Right lobe of liver (tissue), 6 donors: ENCODE results near the gene SLC25A51. TPM values are rescaled to one million over a fixed set of nuclear protein-coding genes. Genes with fewer than 3 reads are reported as not detected.

Experiments used
- ATAC-seq, 4 donors: fragments of 200-7000 bp; cut with Tn5 transposase; one replicate each; pipeline ENCODE4 v1.9.1; 2020; ENCODE audit warnings: mild to moderate bottlenecking in 4 of 4, moderate library complexity in 4 of 4
- DNase-seq, 3 donors: peaks; one replicate each; pipeline ENCODE4 v3.0.0-alpha.2; 2020
- H3K27ac ChIP-seq, 3 donors: fragments of 200-600 bp; one replicate each; pipeline ENCODE4 v1.8.0; 2022
- H3K27me3 ChIP-seq, 2 donors: fragments of 200-600 bp; one replicate each; pipeline ENCODE4 v1.8.0; 2022
- H3K36me3 ChIP-seq, 4 donors: fragments of 200-600 bp; sonication (generic) in 1 of 4; one replicate each; pipeline versions ENCODE4 v1.5.1 to v1.8.0; 2017 to 2022; ENCODE audit warnings: control low read depth in 1 of 4
- H3K4me1 ChIP-seq, 4 donors: fragments of 200-600 bp; sonication (generic) in 1 of 4; one replicate each; pipeline versions ENCODE4 v1.5.1 to v1.8.0; 2017 to 2022; ENCODE audit warnings: control low read depth in 1 of 4
- H3K4me3 ChIP-seq, 3 donors: fragments of 200-600 bp; one replicate each; pipeline ENCODE4 v1.8.0; 2022
- H3K9me3 ChIP-seq, 4 donors: fragments of 200-600 bp; sonication (generic) in 1 of 4; one replicate each; pipeline versions ENCODE4 v1.5.1 to v1.8.0; 2017 to 2022; ENCODE audit warnings: control low read depth in 1 of 4
- CTCF ChIP-seq, 4 donors: fragments of 200-600 bp in 3 of 4; fragments of 450-650 bp in 1 of 4; IDR thresholded peaks; one replicate each; pipeline versions ENCODE4 v1.5.1 to v1.8.0; 2016 to 2022; ENCODE audit warnings: antibody characterized with exemption in 4 of 4, mild to moderate bottlenecking in 2 of 4
- POLR2A ChIP-seq: fragments of 450-650 bp; IDR thresholded peaks from one replicate; pipeline ENCODE4 v1.6.1; 2017; ENCODE audit warnings: antibody characterized with exemption, mild to moderate bottlenecking
- WGBS: methylation state at CpG from one replicate; pipeline ENCODE4 v1.1.6; 2018; ENCODE audit warnings: low coverage, low lambda C conversion rate; ENCODE audit not compliant: insufficient coverage; ENCODE audit errors: missing lambda C conversion rate; 5-methylcytosine and 5-hydroxymethylcytosine counted together
- intact Hi-C, 2 donors: fragments of 100-400 bp; cut with DNase I; formaldehyde crosslinking; loops; one replicate each; pipeline versions ENCODE4 v1.11.2 to v1.14.1; 2022
- small RNA-seq, 2 experiments: library from RNA; depleted of rRNA; stranded (forward); fragments of <200 nt; gene quantifications; one replicate each; pipeline ENCODE3, GENCODE V24; 2016
- total RNA-seq, 6 experiments: library from RNA; depleted of rRNA in 2 of 6; stranded (reverse); fragments of >200 nt in 2 of 6; fragmentation: NEBNext Ultra II Directional in 3 of 6; extraction: Animal tissue kit (Norgen Biotek cat#: 25700) in 3 of 6; gene quantifications; one replicate each; pipeline versions ENCODE4 v1.1.0 to v1.2.4, GENCODE V29; 2016 to 2023
- donor health status: DM: no; HTN: yes; CAD: no.
- donor health status: DM: no; HTN: no; CAD: no.
- donor health status: DM: no; HTN: no; CAD: no.
- donor health status: DM: no; HTN: yes; CAD: no.
- donor health status: DM: no; HTN: yes; CAD: no.

SLC25A51 gene
- total RNA-seq, 6 experiments from 2014 or later, result 5.4 to 10.1 (median 7.9) TPM

- DNase-seq, result no peak
- WGBS, result 100% methylated on average over 2 of the region's 2 CpGs
- no peaks in the 10 kb centered on the region for H3K4me1 ChIP-seq
- no peak overlapping the region for H3K27ac ChIP-seq
- no peak for ATAC-seq
- no peak overlapping the region for H3K4me3 ChIP-seq
- no peaks in the 10 kb centered on the region for H3K9me3 ChIP-seq
- H3K36me3 ChIP-seq, result peaks cover 0 to 7% (median 0%) of the 10 kb centered on the region in 4 donors
- TF ChIP-seq CTCF (IDR thresholded peaks at IDR 0.05) (no peak), POLR2A (no peak)
- no peaks in the 10 kb centered on the region for H3K27me3 ChIP-seq
- intact Hi-C loops, result no loop called here
These were observed 51.7 kb downstream of the SLC25A51 start for GRCh38 chr9:37852222-37852621.

- Histone ChIP-seq H3K9me3 (no peaks in the 10 kb centered on the region), H3K4me3 (no peak overlapping the region), H3K36me3 (peaks cover 0 to 7% (median 0%) of the 10 kb centered on the region in 4 donors), H3K27ac (no peak overlapping the region), H3K27me3 (no peaks in the 10 kb centered on the region), H3K4me1 (no peaks in the 10 kb centered on the region)
- intact Hi-C loops, result no loop called here
- TF ChIP-seq POLR2A (no peak), CTCF (IDR thresholded peaks at IDR 0.05) (no peak)
- WGBS, result 94% methylated on average over 4 of the region's 4 CpGs
- ATAC-seq, result no peak
- DNase-seq, result no peak
These were observed 63.2 kb downstream of the SLC25A51 start for GRCh38 chr9:37840560-37841194.

- WGBS, result 98% methylated on average over 2 of the region's 3 CpGs
- Histone ChIP-seq H3K36me3 (peaks cover 0 to 7% (median 0%) of the 10 kb centered on the region in 4 donors), H3K4me3 (no peak overlapping the region), H3K4me1 (no peaks in the 10 kb centered on the region), H3K27ac (no peak overlapping the region), H3K27me3 (no peaks in the 10 kb centered on the region), H3K9me3 (no peaks in the 10 kb centered on the region)
- ATAC-seq (no peak), DNase-seq (no peak)
- TF ChIP-seq CTCF (IDR thresholded peaks at IDR 0.05) (no peak), POLR2A (no peak)
- intact Hi-C loops, result no loop called here
These were observed 64.1 kb downstream of the SLC25A51 start for GRCh38 chr9:37839496-37840461.

Small RNAs within 50 kb of the gene (small RNA-seq; reads per million reads assigned to genes)
- 0 reads per million in 2 experiments for gene RNU7-124P

Other genes with a start within 250 kb of the SLC25A51 start
- 1 to 10 TPM; 2.2 to 4.9 (median 3.3) TPM for gene TRMT10B, start 150.3 kb downstream of the SLC25A51 start, total RNA-seq
- gene EXOSC3, start 119.1 kb downstream of the SLC25A51 start, total RNA-seq, result 10 to 100 TPM; 13.1 to 17.1 (median 14.7) TPM
- gene DCAF10, start 103.3 kb downstream of the SLC25A51 start, total RNA-seq, result 10 to 100 TPM; 20.1 to 28.3 (median 23.1) TPM
- 10 to 100 TPM; 12.0 to 43.1 (median 21.9) TPM for gene SHB, start 165.1 kb upstream of the SLC25A51 start, total RNA-seq